Right renal pelvis (tissue), 4 donors: ENCODE results near the gene ABCC5. TPM values are rescaled to one million over a fixed set of nuclear protein-coding genes. Genes with fewer than 3 reads are reported as not detected.
A peak's percentile ranks its signal among the peaks of the same experiment; 100 is the strongest.
"Not testable (repeated sequence)": the region's sequence is repeated elsewhere in the genome, so short reads cannot be mapped to it uniquely, and the experiment has no call there.

Experiments used
- DNase-seq, 4 donors: peaks; one replicate each; pipeline ENCODE4 v3.0.0-alpha.2; 2013; ENCODE audit warnings: low read depth in 4 of 4, low spot score in 3 of 4, missing footprints in 1 of 4
- polyA plus RNA-seq, 4 donors: library from polyadenylated mRNA; unstranded; fragments of 120-200 nt; gene quantifications; one replicate each; pipeline ENCODE4 v1.2.1, GENCODE V29; 2013; ENCODE audit not compliant: insufficient read length in 4 of 4

Gene ABCC5
- 10 to 100 TPM; 45.7 to 63.3 (median 53.7) TPM for polyA plus RNA-seq

DNA sequence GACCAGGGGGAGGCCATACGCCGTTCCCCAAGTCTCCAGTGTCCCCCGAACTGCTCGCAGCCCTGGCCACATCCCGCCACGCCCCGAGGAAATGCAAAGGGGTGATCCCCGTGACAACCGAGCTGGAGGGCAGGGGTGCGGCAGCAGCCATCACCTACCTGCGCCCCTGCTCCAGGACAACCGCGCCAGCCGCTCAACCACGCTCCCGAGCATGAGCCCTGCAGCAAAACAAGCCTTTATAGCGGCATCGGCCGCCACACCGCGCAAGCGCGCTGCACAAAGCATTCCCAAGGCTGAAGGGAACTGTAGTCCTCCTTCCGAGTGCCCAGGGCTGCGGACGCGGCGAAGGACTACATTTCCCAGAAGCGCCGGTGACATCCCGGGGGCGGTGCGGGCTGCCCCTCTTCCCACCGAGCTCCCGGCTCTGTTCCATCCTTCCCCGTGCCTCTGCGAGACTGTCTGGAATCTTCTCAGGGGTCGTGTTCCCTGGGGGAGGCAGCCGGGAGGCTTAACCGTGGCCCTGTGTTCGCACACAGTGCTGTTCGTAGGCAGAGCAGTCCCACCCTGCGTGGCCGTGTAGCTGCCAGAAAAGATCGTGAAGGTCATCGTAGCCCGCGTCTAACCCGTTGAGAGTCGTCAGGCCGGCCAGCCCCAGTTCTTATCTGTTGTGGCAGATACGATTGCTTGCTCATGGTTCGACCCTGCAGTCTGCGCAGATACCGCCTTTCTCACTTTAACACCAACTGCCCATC, at the start of gene ABCC5:
Gene ABCC5 (minus strand): TSS at position 213 of the 752 bp plus-strand sequence. CDS start 3,492 bp downstream, outside the sequence.
- peak; percentile 84 to 89 (median 85) for DNase-seq

- DNase-seq, result no peak
Measured at GRCh38 chr3:184066211-184066610, 48.5 kb upstream of the ABCC5 start.

DNA sequence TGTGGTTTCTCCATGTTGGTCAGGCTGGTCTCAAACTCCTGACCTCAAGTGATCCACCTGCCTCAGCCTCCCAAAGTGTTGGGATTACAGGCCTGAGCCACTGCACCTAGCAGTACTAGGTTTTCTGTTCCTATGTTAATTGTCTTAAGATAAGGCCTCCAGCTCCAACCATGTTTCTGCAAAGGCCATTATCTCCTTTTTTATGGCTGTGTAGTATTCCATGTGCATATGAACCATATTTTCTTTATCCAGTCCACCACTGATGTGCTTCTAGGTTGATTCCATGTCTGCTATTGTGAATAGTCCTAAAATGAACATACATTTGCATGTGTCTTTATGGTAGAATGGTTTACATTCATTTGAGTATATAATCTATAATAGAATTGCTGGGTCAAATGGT, 45.0 kb upstream of the ABCC5 start:
- DNase-seq, result no peak

GRCh38 chr3:184059424-184059823, 41.7 kb upstream of the ABCC5 start:
- DNase-seq, result no peak

DNA sequence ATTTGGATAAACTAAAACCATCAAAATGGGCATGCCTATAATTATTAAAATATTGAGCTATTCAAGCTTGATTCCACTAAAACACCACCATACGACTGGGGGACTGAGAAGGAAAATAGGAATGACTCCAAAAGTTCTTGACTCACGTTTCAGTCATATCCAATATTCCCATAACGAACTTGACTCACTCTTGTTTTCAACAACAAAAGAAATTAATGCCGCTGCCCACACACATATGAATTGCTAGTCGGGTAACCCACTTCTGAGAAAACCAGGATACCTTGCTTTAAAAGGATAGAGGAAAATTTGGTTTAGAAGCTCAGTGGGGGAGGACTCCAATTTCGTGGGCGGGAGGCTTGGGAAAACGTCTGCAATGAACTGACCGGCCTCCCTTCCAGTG, 40.3 kb upstream of the ABCC5 start:
- DNase-seq, result no peak

GRCh38 chr3:184052767-184053166, 35.1 kb upstream of the ABCC5 start, which contains the start of gene HTR3C:
TSS of gene HTR3C (plus strand) at chr3:184053047. CDS start at chr3:184053081, 34 bp downstream.
- no peak for DNase-seq

DNA sequence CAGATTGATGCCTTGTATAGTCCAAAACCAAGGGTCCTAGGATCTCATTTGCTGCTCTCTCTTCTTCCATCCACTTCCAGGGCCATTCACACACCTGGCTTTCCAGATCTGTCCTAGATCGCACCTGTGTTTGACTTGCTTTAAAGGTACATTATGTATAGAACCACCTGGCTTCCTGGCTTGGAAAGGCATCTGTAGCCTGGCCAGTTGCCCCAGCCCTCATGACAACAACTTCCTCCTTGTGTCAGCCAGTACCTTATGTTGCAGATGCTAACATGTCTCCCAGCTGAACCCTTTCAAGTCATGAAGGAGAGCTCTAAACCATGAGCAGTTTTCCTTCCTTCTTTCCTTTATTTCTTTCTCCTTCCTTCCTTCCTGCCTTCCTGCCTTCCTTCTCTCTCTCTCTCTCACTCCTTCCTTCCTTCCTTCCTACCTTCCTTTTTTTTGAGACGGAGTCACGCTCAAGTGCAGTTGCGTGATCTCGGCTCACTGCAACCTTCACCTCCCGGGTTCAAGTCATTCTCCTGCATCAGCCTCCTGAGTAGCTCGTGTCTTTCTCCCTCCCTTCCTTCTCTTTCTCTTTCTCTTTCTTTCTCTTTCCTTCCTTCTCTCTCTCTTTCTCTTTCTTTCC, 32.6 kb upstream of the ABCC5 start:
- no peak for DNase-seq

DNA sequence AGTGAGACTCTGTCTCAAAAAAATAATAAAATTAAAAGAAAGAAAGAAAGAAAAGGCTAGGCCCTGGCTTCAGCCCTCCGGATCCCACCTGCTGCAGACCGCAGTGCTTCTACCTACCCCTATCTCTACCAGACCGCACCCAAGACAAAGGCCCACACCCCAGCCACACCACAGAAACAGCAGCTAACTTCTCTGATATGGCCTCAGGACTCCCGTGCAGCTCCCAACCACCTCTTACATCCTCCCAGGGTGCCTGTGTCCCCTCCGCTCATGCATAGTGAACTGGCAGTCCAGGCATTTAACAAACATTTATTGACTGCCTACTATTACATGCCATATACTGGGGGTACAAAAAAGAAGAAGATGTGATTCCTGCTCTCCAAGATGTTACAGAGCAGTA, 28.3 kb upstream of the ABCC5 start:
- no peak for DNase-seq

DNA sequence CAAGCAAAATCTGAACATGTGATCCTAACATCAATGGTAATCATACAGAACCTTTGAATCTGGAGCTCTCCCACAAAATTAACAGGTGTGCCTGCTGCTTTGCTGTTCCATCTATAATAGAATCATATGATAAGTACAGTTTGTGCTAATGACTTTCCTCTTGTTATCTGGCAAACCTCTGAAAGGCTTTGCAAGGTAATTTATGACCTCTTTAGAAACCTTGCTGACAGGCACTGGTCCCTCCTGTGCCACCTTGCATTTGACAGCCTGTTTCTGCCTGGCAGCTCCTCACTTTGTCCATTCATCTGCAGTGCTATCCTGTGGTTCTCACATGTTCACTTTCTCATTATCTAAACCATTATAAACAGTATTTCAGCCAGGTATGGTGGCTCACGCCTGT, 24.9 kb upstream of the ABCC5 start:
- no peak for DNase-seq

DNA sequence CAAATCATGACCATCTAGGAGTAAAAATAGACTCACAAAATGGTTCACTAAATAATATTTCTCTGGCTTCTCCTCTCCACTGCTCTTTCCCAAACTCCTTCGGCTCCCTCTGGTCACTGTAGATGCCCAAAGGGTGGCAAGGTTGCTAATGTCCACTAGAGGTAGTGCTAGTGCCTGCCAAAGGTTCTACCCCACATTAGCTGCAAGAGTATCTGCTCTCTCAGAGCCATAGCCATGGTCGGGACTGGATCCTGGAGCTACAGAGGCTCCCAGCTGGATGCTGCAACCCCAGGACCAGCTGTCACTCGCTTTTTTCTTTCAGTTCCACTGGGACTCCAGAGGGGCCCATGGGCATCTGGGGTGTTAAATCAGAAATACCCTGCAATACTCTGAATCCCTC, 22.3 kb upstream of the ABCC5 start:
- no peak for DNase-seq

- no peak for DNase-seq
Measured at GRCh38 chr3:184039414-184039813, 21.7 kb upstream of the ABCC5 start.

- not testable (repeated sequence) for DNase-seq
Measured at GRCh38 chr3:184038307-184038706, 20.6 kb upstream of the ABCC5 start.

- no peak for DNase-seq
Measured at GRCh38 chr3:184037816-184038215, 20.1 kb upstream of the ABCC5 start.

GRCh38 chr3:184031187-184031792, 13.6 kb upstream of the ABCC5 start, which contains the start of gene HTR3D:
TSS of gene HTR3D (plus strand) at chr3:184031742. CDS start at chr3:184031742, 0 bp downstream.
- DNase-seq, result peak in 1 of 4 donors; percentile 49

DNA sequence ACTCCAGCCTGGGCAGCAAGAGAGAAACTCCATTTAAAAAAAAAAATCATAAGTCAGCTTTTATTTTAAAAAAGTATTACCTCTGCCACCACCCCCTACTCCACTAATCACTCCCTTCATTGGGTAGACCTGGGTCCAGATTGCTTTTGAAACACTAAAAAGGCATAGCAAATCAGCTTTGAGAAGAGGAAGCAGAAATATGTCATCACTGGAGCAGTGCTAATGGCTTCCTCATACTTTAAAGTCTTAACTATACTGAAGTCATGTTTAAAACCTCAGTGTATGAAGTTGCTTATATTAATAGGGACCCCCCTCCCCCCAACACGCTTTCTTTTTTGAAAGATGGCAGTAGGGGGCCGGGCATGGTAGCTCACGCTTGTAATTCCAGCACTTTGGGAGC, 12.9 kb upstream of the ABCC5 start:
- no peak for DNase-seq

GRCh38 chr3:184029443-184029842, 11.8 kb upstream of the ABCC5 start:
- DNase-seq, result no peak

- DNase-seq, result not testable (repeated sequence)
Measured at GRCh38 chr3:184028275-184028890, 10.7 kb upstream of the ABCC5 start.

GRCh38 chr3:184025256-184025655, 7.6 kb upstream of the ABCC5 start:
- not testable (repeated sequence) for DNase-seq

DNA sequence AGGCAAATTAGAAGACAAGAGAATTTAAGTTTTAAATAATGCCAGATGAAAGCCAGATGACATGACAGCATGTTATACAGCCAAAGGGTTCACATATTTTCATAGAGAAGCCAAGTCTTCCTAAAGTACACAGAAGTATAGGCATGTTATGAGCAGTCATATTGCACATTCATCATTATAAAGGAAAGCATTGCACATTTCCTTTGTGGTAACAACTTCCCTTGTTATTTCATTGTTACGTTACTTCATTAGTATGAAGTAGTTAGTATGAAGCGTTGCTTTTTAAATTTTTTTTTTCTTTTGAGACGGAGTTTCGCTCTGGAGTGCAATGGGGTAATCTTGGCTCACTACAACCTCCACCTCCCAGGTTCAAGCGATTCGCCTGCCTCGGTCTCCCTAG, 4.6 kb upstream of the ABCC5 start:
- DNase-seq, result no peak

DNA sequence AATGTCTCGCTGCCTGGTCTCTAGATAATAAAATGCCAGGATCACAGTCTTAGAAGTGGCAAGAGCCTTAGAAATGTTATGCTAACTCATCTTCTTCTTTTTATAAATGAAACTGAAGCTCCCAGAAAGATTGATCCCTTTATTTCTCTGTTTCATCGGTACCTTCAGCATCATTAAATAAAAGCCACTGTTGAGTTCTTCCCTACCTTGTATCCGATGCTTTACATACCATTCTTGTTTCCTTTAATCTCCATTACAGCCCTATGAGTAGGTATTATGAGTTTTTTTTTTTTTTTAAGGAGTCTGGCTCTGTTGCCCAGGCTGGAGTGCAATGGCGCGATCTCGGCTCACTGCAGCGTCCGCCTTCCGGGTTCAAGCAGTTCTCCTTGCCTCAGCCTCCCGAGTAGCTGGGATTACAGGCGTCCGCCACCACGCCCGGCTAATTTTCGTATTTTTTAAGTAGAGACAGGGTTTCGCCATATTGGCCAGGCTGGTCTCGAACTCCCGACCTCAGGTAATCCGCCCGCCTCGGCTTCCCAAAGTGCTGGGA, 815 bp upstream of the ABCC5 start:
- no peak for DNase-seq
